Retinal pigment epithelial cell (primary cell): Measurements from ENCODE around the gene RASL10B.
"Not testable (repeated sequence)": the region's sequence is repeated elsewhere in the genome, so short reads cannot be mapped to it uniquely, and the experiment has no call there.

Experiments used
- DNase-seq: peaks from one replicate; pipeline ENCODE4 v3.0.0-alpha.2; 2010; ENCODE audit warnings: low read depth
- H3K4me3 ChIP-seq: 2 replicates; pipeline ENCODE4 v1.5.1; 2011; ENCODE audit warnings: mild to moderate bottlenecking, low read length, control low read depth, moderate library complexity
- CTCF ChIP-seq: conservative IDR thresholded peaks from 2 replicates; pipeline ENCODE4 v1.5.1; 2011; ENCODE audit warnings: low read depth, low read length, control low read depth, inconsistent platforms

RASL10B gene

GRCh38 chr17:35695613-35696012, 35.8 kb upstream of the RASL10B start:
- DNase-seq: no peak
- TF ChIP-seq CTCF: no peak
- no peak overlapping the region for H3K4me3 ChIP-seq

GRCh38 chr17:35698800-35699199, 32.6 kb upstream of the RASL10B start:
- no peak overlapping the region for H3K4me3 ChIP-seq
- no peak for TF ChIP-seq CTCF
- no peak for DNase-seq

GRCh38 chr17:35700150-35700549, 31.3 kb upstream of the RASL10B start:
- no peak for DNase-seq
- TF ChIP-seq CTCF: no peak
- no peak overlapping the region for H3K4me3 ChIP-seq

- no peak overlapping the region for H3K4me3 ChIP-seq
- TF ChIP-seq CTCF: no peak
- no peak for DNase-seq
Measured at GRCh38 chr17:35701491-35701890, 29.9 kb upstream of the RASL10B start.

- not testable (repeated sequence) for H3K4me3 ChIP-seq
Measured at GRCh38 chr17:35703308-35703707, 28.1 kb upstream of the RASL10B start.

GRCh38 chr17:35705230-35705629, 26.2 kb upstream of the RASL10B start:
- TF ChIP-seq CTCF: no peak
- no peak overlapping the region for H3K4me3 ChIP-seq
- DNase-seq: no peak

More at GRCh38 chr17:35703308-35703707, 28.1 kb upstream of the RASL10B start:
- DNase-seq: not testable (repeated sequence)

GRCh38 chr17:35705705-35706104, 25.7 kb upstream of the RASL10B start:
- H3K4me3 ChIP-seq: no peak overlapping the region
- DNase-seq: no peak
- no peak for TF ChIP-seq CTCF

- H3K4me3 ChIP-seq: no peak overlapping the region
- no peak for TF ChIP-seq CTCF
- DNase-seq: no peak
Measured at GRCh38 chr17:35708149-35708548, 23.3 kb upstream of the RASL10B start.
